ENCODE results near the gene IFT74. TPM values are rescaled to one million over a fixed set of nuclear protein-coding genes. Genes with fewer than 3 reads are reported as not detected.

Gene IFT74
- total and polyA plus RNA-seq, 2 experiments from 2014 or later, result 12.6 to 15.3 TPM

DNA sequence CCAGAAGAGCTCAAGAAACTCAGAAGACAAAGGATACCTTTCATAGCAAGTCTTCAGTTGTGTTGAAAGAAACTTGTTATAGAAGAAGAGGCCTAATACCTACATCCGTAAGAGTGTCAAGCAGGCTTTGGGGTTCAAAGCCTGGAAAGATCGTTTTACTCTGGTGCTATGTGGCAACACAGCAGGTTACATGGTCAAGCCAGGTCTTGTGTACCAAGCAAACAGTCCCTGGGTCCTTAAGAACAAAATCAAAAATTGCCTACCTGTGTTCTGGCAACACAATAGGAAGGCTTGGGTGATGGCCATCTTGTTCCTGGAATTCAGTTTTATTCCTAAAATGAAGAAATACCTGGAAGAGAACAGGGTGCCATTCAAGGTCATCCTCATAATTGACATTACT is 81.3 kb downstream of the IFT74 start:
- H3K9me3 ChIP-seq (ENCODE audit: low read depth), result no peaks in the 10 kb centered on the region
- no peaks in the 10 kb centered on the region for H4K20me1 ChIP-seq (ENCODE audit: insufficient read depth, poor library complexity, severe bottlenecking)
- H3K27ac ChIP-seq, result no peak overlapping the region
- H3K4me2 ChIP-seq, result no peak overlapping the region
- no peak for DNase-seq (ENCODE audit: low spot score)
- no peaks in the 10 kb centered on the region for H3K4me1 ChIP-seq (ENCODE audit: insufficient read depth)
- no peak overlapping the region for H2AFZ ChIP-seq
- WGBS (ENCODE audit: low lambda C conversion rate, missing lambda C conversion rate), result 92% methylated on average over 2 of the region's 2 CpGs
- no peaks in the 10 kb centered on the region for H3K27me3 ChIP-seq
- no peaks in the 10 kb centered on the region for H3K79me2 ChIP-seq
- no peaks in the 10 kb centered on the region for H3K36me3 ChIP-seq (replicated peaks; ENCODE audit: insufficient read depth, low read depth)
- no peaks in the 10 kb centered on the region for H3K9me2 ChIP-seq (replicated peaks; ENCODE audit: insufficient read depth)
- TF ChIP-seq EZH2phosphoT487 (IDR thresholded peaks at IDR 0.05; ENCODE audit: low read depth, severe bottlenecking, unreplicated experiment) (no peak), EZH2 (IDR thresholded peaks at IDR 0.05; ENCODE audit: borderline replicate concordance) (no peak)
- TF ChIP-seq, protein P1, sequence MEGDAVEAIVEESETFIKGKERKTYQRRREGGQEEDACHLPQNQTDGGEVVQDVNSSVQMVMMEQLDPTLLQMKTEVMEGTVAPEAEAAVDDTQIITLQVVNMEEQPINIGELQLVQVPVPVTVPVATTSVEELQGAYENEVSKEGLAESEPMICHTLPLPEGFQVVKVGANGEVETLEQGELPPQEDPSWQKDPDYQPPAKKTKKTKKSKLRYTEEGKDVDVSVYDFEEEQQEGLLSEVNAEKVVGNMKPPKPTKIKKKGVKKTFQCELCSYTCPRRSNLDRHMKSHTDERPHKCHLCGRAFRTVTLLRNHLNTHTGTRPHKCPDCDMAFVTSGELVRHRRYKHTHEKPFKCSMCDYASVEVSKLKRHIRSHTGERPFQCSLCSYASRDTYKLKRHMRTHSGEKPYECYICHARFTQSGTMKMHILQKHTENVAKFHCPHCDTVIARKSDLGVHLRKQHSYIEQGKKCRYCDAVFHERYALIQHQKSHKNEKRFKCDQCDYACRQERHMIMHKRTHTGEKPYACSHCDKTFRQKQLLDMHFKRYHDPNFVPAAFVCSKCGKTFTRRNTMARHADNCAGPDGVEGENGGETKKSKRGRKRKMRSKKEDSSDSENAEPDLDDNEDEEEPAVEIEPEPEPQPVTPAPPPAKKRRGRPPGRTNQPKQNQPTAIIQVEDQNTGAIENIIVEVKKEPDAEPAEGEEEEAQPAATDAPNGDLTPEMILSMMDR (IDR thresholded peaks at IDR 0.05; ENCODE audit: poor library complexity), result no peak
- H3K4me3 ChIP-seq, result no peak overlapping the region

DNA sequence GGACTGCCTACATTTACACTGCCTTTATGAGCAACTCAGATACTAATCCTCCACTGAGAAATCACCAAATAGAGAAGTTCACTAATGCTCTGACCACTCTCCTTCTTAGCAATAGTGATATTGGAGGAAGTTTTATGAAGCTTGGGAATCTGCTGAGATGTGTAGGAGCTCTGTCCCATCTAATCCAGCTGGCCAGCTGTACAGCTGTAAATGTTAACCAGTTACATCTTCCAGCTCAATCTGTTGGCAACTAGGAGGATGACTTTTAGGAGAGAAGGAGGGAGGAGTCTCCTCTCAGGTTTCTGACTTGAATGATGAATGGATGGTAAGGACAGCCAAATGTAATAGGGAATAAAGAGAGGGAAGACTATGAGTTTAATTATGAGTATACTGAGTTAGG is 85.5 kb downstream of the IFT74 start:
- Histone ChIP-seq H3K79me2 (no peaks in the 10 kb centered on the region), H3K4me1 (ENCODE audit: insufficient read depth) (no peaks in the 10 kb centered on the region), H3K4me3 (no peak overlapping the region), H4K20me1 (ENCODE audit: insufficient read depth, poor library complexity, severe bottlenecking) (no peaks in the 10 kb centered on the region), H3K9me2 (replicated peaks; ENCODE audit: insufficient read depth) (no peaks in the 10 kb centered on the region), H2AFZ (no peak overlapping the region), H3K9me3 (ENCODE audit: low read depth) (no peaks in the 10 kb centered on the region), H3K36me3 (replicated peaks; ENCODE audit: insufficient read depth, low read depth) (no peaks in the 10 kb centered on the region), H3K27ac (no peak overlapping the region), H3K27me3 (no peaks in the 10 kb centered on the region), H3K4me2 (no peak overlapping the region)
- no peak for DNase-seq (ENCODE audit: low spot score)
- TF ChIP-seq, protein P1 (IDR thresholded peaks at IDR 0.05; ENCODE audit: poor library complexity), result no peak
- TF ChIP-seq EZH2 (IDR thresholded peaks at IDR 0.05; ENCODE audit: borderline replicate concordance) (no peak), EZH2phosphoT487 (IDR thresholded peaks at IDR 0.05; ENCODE audit: low read depth, severe bottlenecking, unreplicated experiment) (no peak)

DNA sequence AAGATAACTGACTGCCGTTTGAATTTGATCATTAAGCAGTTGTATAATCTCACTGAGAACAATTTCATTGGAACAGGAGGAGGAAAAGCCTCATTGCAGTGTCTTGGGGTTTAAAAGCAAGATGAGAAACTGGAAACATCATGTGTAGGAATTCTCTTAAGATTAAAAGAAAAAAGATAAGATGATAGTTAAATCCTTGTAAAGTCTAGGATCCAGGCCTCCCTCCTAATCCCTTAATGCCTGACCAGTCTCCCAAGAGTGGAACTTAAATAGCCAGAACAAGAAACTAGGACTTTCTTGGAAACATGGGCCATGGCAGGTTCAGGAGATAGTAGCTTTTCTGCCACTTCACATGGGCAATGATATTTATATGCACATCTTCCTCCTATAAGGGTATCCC is 86.3 kb downstream of the IFT74 start:
- H2AFZ ChIP-seq, result no peak overlapping the region
- H3K9me3 ChIP-seq (ENCODE audit: low read depth), result no peaks in the 10 kb centered on the region
- no peak for DNase-seq (ENCODE audit: low spot score)
- H3K4me2 ChIP-seq, result no peak overlapping the region
- H3K4me1 ChIP-seq (ENCODE audit: insufficient read depth), result no peaks in the 10 kb centered on the region
- H3K27ac ChIP-seq, result no peak overlapping the region
- H3K36me3 ChIP-seq (replicated peaks; ENCODE audit: insufficient read depth, low read depth), result no peaks in the 10 kb centered on the region
- no peaks in the 10 kb centered on the region for H3K9me2 ChIP-seq (replicated peaks; ENCODE audit: insufficient read depth)
- H3K27me3 ChIP-seq, result no peaks in the 10 kb centered on the region
- TF ChIP-seq, protein P1 (IDR thresholded peaks at IDR 0.05; ENCODE audit: poor library complexity), result no peak
- TF ChIP-seq EZH2phosphoT487 (IDR thresholded peaks at IDR 0.05; ENCODE audit: low read depth, severe bottlenecking, unreplicated experiment) (no peak), EZH2 (IDR thresholded peaks at IDR 0.05; ENCODE audit: borderline replicate concordance) (no peak)
- H3K79me2 ChIP-seq, result no peaks in the 10 kb centered on the region
- no peaks in the 10 kb centered on the region for H4K20me1 ChIP-seq (ENCODE audit: insufficient read depth, poor library complexity, severe bottlenecking)
- WGBS (ENCODE audit: low lambda C conversion rate, missing lambda C conversion rate), result 29% methylated on average over 1 of the region's 1 CpG
- H3K4me3 ChIP-seq, result no peak overlapping the region

DNA sequence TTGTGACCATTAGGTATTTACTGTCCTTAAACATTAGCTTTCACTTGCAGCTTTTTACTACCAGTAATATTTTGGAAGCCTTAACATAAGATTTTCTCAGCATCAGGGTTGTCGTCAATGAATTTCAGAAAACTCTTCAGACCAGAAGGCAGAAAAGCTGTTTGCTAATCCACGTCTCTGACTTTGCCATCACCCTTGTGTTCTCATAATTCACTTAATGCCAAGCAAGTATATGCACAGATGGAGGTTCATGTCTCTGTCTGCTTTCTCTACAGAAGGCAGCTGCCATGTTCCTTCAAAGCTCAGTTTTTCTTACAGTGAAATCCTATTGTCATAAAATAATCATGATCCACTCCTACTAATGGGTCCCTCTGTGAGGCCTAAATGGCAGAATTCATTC is 87.0 kb downstream of the IFT74 start:
- Histone ChIP-seq H3K4me3 (no peak overlapping the region), H3K36me3 (replicated peaks; ENCODE audit: insufficient read depth, low read depth) (no peaks in the 10 kb centered on the region), H3K9me3 (ENCODE audit: low read depth) (no peaks in the 10 kb centered on the region), H3K4me1 (ENCODE audit: insufficient read depth) (no peaks in the 10 kb centered on the region), H3K4me2 (no peak overlapping the region), H4K20me1 (ENCODE audit: insufficient read depth, poor library complexity, severe bottlenecking) (no peaks in the 10 kb centered on the region), H2AFZ (no peak overlapping the region), H3K27me3 (no peaks in the 10 kb centered on the region), H3K27ac (no peak overlapping the region), H3K9me2 (replicated peaks; ENCODE audit: insufficient read depth) (no peaks in the 10 kb centered on the region), H3K79me2 (no peaks in the 10 kb centered on the region)
- TF ChIP-seq EZH2phosphoT487 (IDR thresholded peaks at IDR 0.05; ENCODE audit: low read depth, severe bottlenecking, unreplicated experiment), result no peak
- no peak for TF ChIP-seq EZH2 (IDR thresholded peaks at IDR 0.05; ENCODE audit: borderline replicate concordance)
- TF ChIP-seq, protein P1 (IDR thresholded peaks at IDR 0.05; ENCODE audit: poor library complexity), result no peak
- DNase-seq (ENCODE audit: low spot score), result no peak
- 72% methylated on average over 2 of the region's 2 CpGs for WGBS (ENCODE audit: low lambda C conversion rate, missing lambda C conversion rate)
